Measurements from ENCODE around the gene DUSP8.
A peak's percentile ranks its signal among the peaks of the same experiment; 100 is the strongest.

DUSP8 gene

GRCh38 chr11:1570531-1570895 lies 1.6 kb downstream of the DUSP8 start:
- peak overlapping the region; percentile 63 for H3K4me3 ChIP-seq (ENCODE audit: low read depth, low read length)
- no peak for TF ChIP-seq CTCF (IDR thresholded peaks at IDR 0.05; ENCODE audit: insufficient read depth, low read length, missing control alignments)
- POLR2A ChIA-PET, result no interaction called here
- CTCF ChIA-PET, result interaction anchor here (3.8 kb wide), 1 partner anchor 24 kb away, joined by 19 read pairs; no protein-coding TSS in a partner anchor
- DNase-seq (ENCODE audit: low read depth, low spot score), result no peak

GRCh38 chr11:1570001-1570453 lies 2.0 kb downstream of the DUSP8 start:
- no peak for TF ChIP-seq CTCF (IDR thresholded peaks at IDR 0.05; ENCODE audit: insufficient read depth, low read length, missing control alignments)
- DNase-seq (ENCODE audit: low read depth, low spot score), result no peak
- CTCF ChIA-PET, result interaction anchor here (3.8 kb wide), 1 partner anchor 24 kb away, joined by 19 read pairs; no protein-coding TSS in a partner anchor
- POLR2A ChIA-PET, result no interaction called here
- no peak overlapping the region for H3K4me3 ChIP-seq (ENCODE audit: low read depth, low read length)

- no peak for TF ChIP-seq CTCF (IDR thresholded peaks at IDR 0.05; ENCODE audit: insufficient read depth, low read length, missing control alignments)
- H3K4me3 ChIP-seq (ENCODE audit: low read depth, low read length), result no peak overlapping the region
- DNase-seq (ENCODE audit: low read depth, low spot score), result no peak
- CTCF ChIA-PET, result interaction anchor here (3.8 kb wide), 1 partner anchor 23 kb away, joined by 19 read pairs; no protein-coding TSS in a partner anchor
- POLR2A ChIA-PET, result no interaction called here
Measured at GRCh38 chr11:1569251-1569780, 2.8 kb downstream of the DUSP8 start.

- DNase-seq (ENCODE audit: low read depth, low spot score), result no peak
- CTCF ChIA-PET, result interaction anchor here (1.4 to 5.7 kb wide), 3 partner anchors 8 to 58 kb away, joined by 4 to 42 read pairs (median 4); no protein-coding TSS in a partner anchor
- POLR2A ChIA-PET, result no interaction called here
Measured at GRCh38 chr11:1568441-1568911, 3.6 kb downstream of the DUSP8 start.

GRCh38 chr11:1567721-1568100 lies 4.4 kb downstream of the DUSP8 start:
- CTCF ChIA-PET, result interaction anchor here (1.4 to 5.7 kb wide), 3 partner anchors 9 to 59 kb away, joined by 4 to 42 read pairs (median 4); no protein-coding TSS in a partner anchor
- no peak overlapping the region for H3K4me3 ChIP-seq (ENCODE audit: low read depth, low read length)
- no peak for TF ChIP-seq CTCF (IDR thresholded peaks at IDR 0.05; ENCODE audit: insufficient read depth, low read length, missing control alignments)
- POLR2A ChIA-PET, result no interaction called here
- DNase-seq (ENCODE audit: low read depth, low spot score), result no peak

More at GRCh38 chr11:1568441-1568911, 3.6 kb downstream of the DUSP8 start:
- no peak for TF ChIP-seq CTCF (IDR thresholded peaks at IDR 0.05; ENCODE audit: insufficient read depth, low read length, missing control alignments)
- H3K4me3 ChIP-seq (ENCODE audit: low read depth, low read length), result no peak overlapping the region

GRCh38 chr11:1567052-1567720 lies 4.9 kb downstream of the DUSP8 start:
- no peak for DNase-seq (ENCODE audit: low read depth, low spot score)
- TF ChIP-seq CTCF (IDR thresholded peaks at IDR 0.05; ENCODE audit: insufficient read depth, low read length, missing control alignments), result no peak
- CTCF ChIA-PET, result interaction anchor here (1.4 to 5.7 kb wide), 4 partner anchors 9 to 60 kb away, joined by 4 to 42 read pairs (median 4); no protein-coding TSS in a partner anchor
- H3K4me3 ChIP-seq (ENCODE audit: low read depth, low read length), result no peak overlapping the region
- POLR2A ChIA-PET, result no interaction called here

All from AG04449 (cell line).